PC-3 (cell line): ENCODE results near the gene MYO3A. TPM values are rescaled to one million over a fixed set of nuclear protein-coding genes. Genes with fewer than 3 reads are reported as not detected.

Source experiments
- ATAC-seq: fragments of 200-7000 bp; cut with Tn5 transposase; 2 replicates; pipeline ENCODE4 v1.9.1; 2020; ENCODE audit warnings: mild to moderate bottlenecking, moderate library complexity
- BruUV-seq: library from RNA; stranded (reverse); fragments of 400-500 nt; replicated peaks from 2 replicates; lab custom pipeline; 2021; lab: Mats Ljungman, UMichigan
- CTCF ChIA-PET: fragments of 300-600 bp; sonication (Branson Sonifier 250); formaldehyde crosslinking; loops from one replicate; lab custom pipeline; 2022; ENCODE audit warnings: antibody characterized with exemption; lab: Charles Lee
- POLR2A ChIA-PET: fragments of 300-600 bp; sonication (Branson Sonifier 250); formaldehyde crosslinking; loops from one replicate; lab custom pipeline; 2022; ENCODE audit warnings: antibody characterized with exemption; ENCODE audit not compliant: unreplicated experiment; lab: Charles Lee
- DNase-seq: peaks from one replicate; pipeline ENCODE4 v3.0.0-alpha.2; 2015
- H2AFZ ChIP-seq: fragments of 300-600 bp; sonication (generic); 2 replicates; pipeline ENCODE4 v1.6.0; 2016; ENCODE audit warnings: antibody characterized with exemption, low read length
- H3F3A ChIP-seq: fragments of 300-600 bp; sonication (generic); one replicate; pipeline ENCODE4 v1.6.0; 2017; ENCODE audit warnings: antibody characterized with exemption, low read length, control low read depth, mild to moderate bottlenecking; ENCODE audit not compliant: unreplicated experiment
- H3K27ac ChIP-seq: fragments of 300-600 bp; sonication (generic); 2 replicates; pipeline ENCODE4 v1.5.1; 2016; ENCODE audit warnings: mild to moderate bottlenecking, low read length
- H3K27me3 ChIP-seq: fragments of 300-600 bp; sonication (generic); 2 replicates; pipeline ENCODE4 v1.6.1; 2016; ENCODE audit warnings: low read length, mixed read lengths
- H3K36me3 ChIP-seq: fragments of 300-600 bp; sonication (generic); 2 replicates; pipeline ENCODE4 v1.6.1; 2016; ENCODE audit warnings: low read depth, mixed run types, low read length, mixed read lengths
- H3K4me1 ChIP-seq: fragments of 300-600 bp; sonication (generic); 2 replicates; pipeline ENCODE4 v1.5.1; 2016; ENCODE audit warnings: low read length; ENCODE audit not compliant: insufficient read depth
- H3K4me2 ChIP-seq: fragments of 300-600 bp; sonication (generic); 2 replicates; pipeline ENCODE4 v1.6.0; 2016; ENCODE audit warnings: low read length
- H3K4me3 ChIP-seq: fragments of 300-600 bp; sonication (generic); 2 replicates; pipeline ENCODE4 v1.5.1; 2016; ENCODE audit warnings: mild to moderate bottlenecking, low read length, mixed read lengths
- H3K79me2 ChIP-seq: fragments of 300-600 bp; sonication (generic); 2 replicates; pipeline ENCODE4 v1.6.1; 2017; ENCODE audit warnings: low read length, mixed read lengths
- H3K9ac ChIP-seq: fragments of 300-600 bp; sonication (generic); 2 replicates; pipeline ENCODE4 v1.6.0; 2016; ENCODE audit warnings: mild to moderate bottlenecking, low read length
- H3K9me2 ChIP-seq: fragments of 300-600 bp; sonication (generic); replicated peaks from 2 replicates; pipeline ENCODE4 v1.6.1; 2016; ENCODE audit warnings: mixed run types, low read length, mixed read lengths
- H3K9me3 ChIP-seq: fragments of 300-600 bp; sonication (generic); 2 replicates; pipeline ENCODE4 v1.6.1; 2016; ENCODE audit warnings: low read length, mixed read lengths
- H4K20me1 ChIP-seq: fragments of 300-600 bp; sonication (generic); 2 replicates; pipeline ENCODE4 v1.6.1; 2016; ENCODE audit warnings: low read length, mixed read lengths
- CTCF ChIP-seq: fragments of 300-600 bp; sonication (generic); conservative IDR thresholded peaks from 2 replicates; pipeline ENCODE4 v1.5.1; 2017; ENCODE audit warnings: antibody characterized with exemption, low read depth, mild to moderate bottlenecking, low read length
- EZH2 ChIP-seq: fragments of 300-600 bp; sonication (generic); IDR thresholded peaks from one replicate; pipeline ENCODE4 v1.6.1; 2017; ENCODE audit warnings: antibody characterized with exemption, mild to moderate bottlenecking, low read length; ENCODE audit not compliant: unreplicated experiment
- EZH2phosphoT487 ChIP-seq: fragments of 300-600 bp; sonication (generic); IDR thresholded peaks from 2 replicates; pipeline ENCODE4 v1.6.1; 2018; ENCODE audit warnings: mild to moderate bottlenecking, antibody characterized with exemption, low read length, borderline replicate concordance
- intact Hi-C: fragments of 100-400 bp; cut with micrococcal nuclease; formaldehyde crosslinking; loops from 2 replicates; pipeline ENCODE4 v1.9.0; 2023
- total RNA-seq: library from RNA; depleted of rRNA; stranded (reverse); fragments of >200 nt; gene quantifications from 2 replicates; pipeline ENCODE4 v1.2.3, GENCODE V29; 2014

MYO3A gene
- total RNA-seq, 1 experiment from 2014 or later: not detected

GRCh38 chr10:25965584-25965983 is 31.6 kb downstream of the MYO3A start:
- no peaks in the 10 kb centered on the region for H3K36me3 ChIP-seq
- CTCF ChIA-PET: no interaction called here
- no peak overlapping the region for H2AFZ ChIP-seq
- no peaks in the 10 kb centered on the region for H3K27me3 ChIP-seq
- no TSS peak for BruUV-seq
- H4K20me1 ChIP-seq: no peaks in the 10 kb centered on the region
- H3K9ac ChIP-seq: no peak overlapping the region
- H3K4me3 ChIP-seq: no peak overlapping the region
- H3K4me2 ChIP-seq: no peak overlapping the region
- no peak overlapping the region for H3K27ac ChIP-seq
- no peaks in the 10 kb centered on the region for H3K9me2 ChIP-seq
- ATAC-seq: no peak
- H3K9me3 ChIP-seq: no peaks in the 10 kb centered on the region
- DNase-seq: no peak
- no peak for TF ChIP-seq EZH2phosphoT487
- no peak for TF ChIP-seq EZH2
- TF ChIP-seq CTCF: no peak
- intact Hi-C loops: no loop called here
- H3K4me1 ChIP-seq: no peaks in the 10 kb centered on the region
- H3F3A ChIP-seq: no peaks in the 10 kb centered on the region
- POLR2A ChIA-PET: no interaction called here
- no peaks in the 10 kb centered on the region for H3K79me2 ChIP-seq

- BruUV-seq: no TSS peak
- H3K4me3 ChIP-seq: no peak overlapping the region
- CTCF ChIA-PET: no interaction called here
- ATAC-seq (no peak), DNase-seq (no peak)
- no peaks in the 10 kb centered on the region for H4K20me1 ChIP-seq
- H3K4me2 ChIP-seq: no peak overlapping the region
- H3K79me2 ChIP-seq: no peaks in the 10 kb centered on the region
- H3K9me3 ChIP-seq: no peaks in the 10 kb centered on the region
- POLR2A ChIA-PET: no interaction called here
- TF ChIP-seq EZH2: no peak
- no peak for TF ChIP-seq CTCF
- no peak for TF ChIP-seq EZH2phosphoT487
- H3F3A ChIP-seq: no peaks in the 10 kb centered on the region
- no peaks in the 10 kb centered on the region for H3K36me3 ChIP-seq
- no peak overlapping the region for H2AFZ ChIP-seq
- no peak overlapping the region for H3K27ac ChIP-seq
- no peak overlapping the region for H3K9ac ChIP-seq
- no peaks in the 10 kb centered on the region for H3K9me2 ChIP-seq
- H3K27me3 ChIP-seq: no peaks in the 10 kb centered on the region
- intact Hi-C loops: no loop called here
- H3K4me1 ChIP-seq: no peaks in the 10 kb centered on the region
These were observed 32.8 kb downstream of the MYO3A start for GRCh38 chr10:25966844-25967243.

GRCh38 chr10:25972631-25973030 is 38.6 kb downstream of the MYO3A start:
- H4K20me1 ChIP-seq: no peaks in the 10 kb centered on the region
- no peaks in the 10 kb centered on the region for H3K79me2 ChIP-seq
- DNase-seq (no peak), ATAC-seq (no peak)
- no peak overlapping the region for H2AFZ ChIP-seq
- H3K36me3 ChIP-seq: no peaks in the 10 kb centered on the region
- no peak overlapping the region for H3K4me2 ChIP-seq
- H3K9me3 ChIP-seq: no peaks in the 10 kb centered on the region
- no peaks in the 10 kb centered on the region for H3K27me3 ChIP-seq
- H3F3A ChIP-seq: no peaks in the 10 kb centered on the region
- no peak overlapping the region for H3K4me3 ChIP-seq
- CTCF ChIA-PET: no interaction called here
- no peak overlapping the region for H3K27ac ChIP-seq
- POLR2A ChIA-PET: no interaction called here
- H3K4me1 ChIP-seq: no peaks in the 10 kb centered on the region
- no TSS peak for BruUV-seq
- no peaks in the 10 kb centered on the region for H3K9me2 ChIP-seq
- TF ChIP-seq EZH2phosphoT487 (no peak), CTCF (no peak), EZH2 (no peak)
- no peak overlapping the region for H3K9ac ChIP-seq
- intact Hi-C loops: no loop called here
